ENCODE results near the gene DCTN1. TPM values are rescaled to one million over a fixed set of nuclear protein-coding genes. Genes with fewer than 3 reads are reported as not detected.

DCTN1 gene
- total RNA-seq, 4 donors from 2014 or later: 78.7 to 131 (median 100) TPM

DNA sequence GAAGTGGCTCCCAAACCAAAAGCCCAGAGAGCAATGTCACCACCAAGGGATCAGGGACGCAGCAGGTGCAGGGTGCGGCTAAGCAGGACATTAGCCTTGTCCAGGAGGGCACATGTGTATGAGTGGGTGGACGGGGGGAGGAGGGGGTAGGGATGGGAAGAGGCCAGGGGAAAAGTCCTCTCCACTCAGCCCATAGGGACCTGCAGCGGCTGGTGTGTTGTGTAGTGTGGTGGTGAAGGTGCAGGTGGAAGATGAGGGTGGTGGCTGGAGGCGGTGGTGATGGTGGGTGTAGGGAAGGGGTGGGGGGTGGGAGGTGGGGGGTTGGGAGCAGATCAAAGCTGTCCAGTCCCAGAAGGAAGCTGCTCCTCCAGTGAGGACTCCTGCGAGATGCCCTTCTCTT lies 37.7 kb upstream of the DCTN1 start:
- TF ChIP-seq, protein P1, sequence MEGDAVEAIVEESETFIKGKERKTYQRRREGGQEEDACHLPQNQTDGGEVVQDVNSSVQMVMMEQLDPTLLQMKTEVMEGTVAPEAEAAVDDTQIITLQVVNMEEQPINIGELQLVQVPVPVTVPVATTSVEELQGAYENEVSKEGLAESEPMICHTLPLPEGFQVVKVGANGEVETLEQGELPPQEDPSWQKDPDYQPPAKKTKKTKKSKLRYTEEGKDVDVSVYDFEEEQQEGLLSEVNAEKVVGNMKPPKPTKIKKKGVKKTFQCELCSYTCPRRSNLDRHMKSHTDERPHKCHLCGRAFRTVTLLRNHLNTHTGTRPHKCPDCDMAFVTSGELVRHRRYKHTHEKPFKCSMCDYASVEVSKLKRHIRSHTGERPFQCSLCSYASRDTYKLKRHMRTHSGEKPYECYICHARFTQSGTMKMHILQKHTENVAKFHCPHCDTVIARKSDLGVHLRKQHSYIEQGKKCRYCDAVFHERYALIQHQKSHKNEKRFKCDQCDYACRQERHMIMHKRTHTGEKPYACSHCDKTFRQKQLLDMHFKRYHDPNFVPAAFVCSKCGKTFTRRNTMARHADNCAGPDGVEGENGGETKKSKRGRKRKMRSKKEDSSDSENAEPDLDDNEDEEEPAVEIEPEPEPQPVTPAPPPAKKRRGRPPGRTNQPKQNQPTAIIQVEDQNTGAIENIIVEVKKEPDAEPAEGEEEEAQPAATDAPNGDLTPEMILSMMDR (IDR thresholded peaks at IDR 0.05; ENCODE audit: low read depth): no peak

DNA sequence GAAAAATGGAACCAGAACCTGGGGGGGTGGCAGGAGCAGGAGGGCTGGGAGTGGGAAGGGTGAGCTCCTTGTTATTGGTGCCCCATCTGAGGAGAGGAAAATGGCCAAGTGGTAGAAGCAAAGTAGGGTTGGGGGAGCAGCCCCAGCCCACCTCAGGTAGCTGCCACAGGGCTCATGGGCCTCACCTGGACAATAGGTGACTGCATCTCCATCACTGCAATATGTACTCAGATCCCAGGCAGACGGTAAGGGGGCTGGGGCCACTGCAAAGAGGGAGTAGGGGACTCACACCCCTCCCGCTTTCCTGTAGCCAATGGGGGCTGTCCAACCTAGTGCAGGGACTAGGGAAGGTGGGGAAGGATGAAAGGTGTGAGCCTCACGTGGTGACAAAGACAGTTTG lies 37.1 kb upstream of the DCTN1 start:
- TF ChIP-seq, protein P1 (IDR thresholded peaks at IDR 0.05; ENCODE audit: low read depth): no peak

DNA sequence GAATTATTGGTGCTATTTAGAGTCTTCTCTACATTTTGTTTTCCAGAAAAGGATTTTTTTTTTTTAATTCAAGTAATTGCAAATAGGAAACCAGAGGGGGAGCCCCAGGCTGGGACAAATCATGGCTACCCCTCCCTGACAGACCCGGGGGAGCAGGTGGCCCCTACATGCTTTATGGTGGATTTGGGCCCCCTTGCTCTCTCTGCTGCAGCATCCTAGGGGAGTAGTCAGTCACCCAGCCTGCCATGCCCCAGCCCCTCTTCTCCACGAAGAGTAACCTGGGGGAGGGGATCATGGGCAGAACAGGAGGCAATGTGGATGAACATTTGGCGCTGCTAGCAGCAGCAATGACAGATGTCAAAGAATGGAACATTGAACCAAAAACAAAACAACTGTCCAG lies 36.7 kb upstream of the DCTN1 start:
- TF ChIP-seq, protein P1 (IDR thresholded peaks at IDR 0.05; ENCODE audit: low read depth): no peak

DNA sequence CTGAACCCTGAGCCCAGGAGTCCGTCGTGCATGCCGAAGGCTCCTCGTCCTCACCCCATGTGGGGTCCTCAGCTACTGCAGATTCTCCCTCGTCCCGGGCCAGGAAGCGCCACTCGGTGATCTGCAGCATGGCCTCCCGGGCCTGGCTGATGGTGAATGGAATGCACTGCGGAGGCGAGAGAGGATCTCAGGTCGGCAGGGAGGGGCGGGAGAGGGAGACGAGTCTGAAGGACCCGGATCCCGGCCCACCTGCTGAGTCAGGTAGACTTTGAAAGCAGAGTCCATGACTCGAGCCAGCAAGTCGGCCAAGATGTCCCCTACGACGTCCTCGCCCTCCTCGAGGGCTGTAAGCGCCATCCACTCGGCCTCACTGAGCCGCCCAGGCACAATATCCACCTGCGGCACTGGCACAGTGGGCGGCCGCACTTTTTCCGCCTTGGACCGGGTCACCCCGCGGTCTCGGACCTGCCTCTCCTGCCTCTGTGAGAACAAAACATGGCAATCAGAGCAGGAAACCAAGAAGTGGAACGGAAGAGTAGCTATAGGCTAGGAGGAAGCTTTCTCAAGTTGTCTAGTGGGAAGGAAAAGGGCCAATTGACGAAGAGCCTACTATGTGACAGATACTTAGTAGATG lies 35.8 kb upstream of the DCTN1 start:
- TF ChIP-seq, protein P1 (IDR thresholded peaks at IDR 0.05; ENCODE audit: low read depth): no peak

DNA sequence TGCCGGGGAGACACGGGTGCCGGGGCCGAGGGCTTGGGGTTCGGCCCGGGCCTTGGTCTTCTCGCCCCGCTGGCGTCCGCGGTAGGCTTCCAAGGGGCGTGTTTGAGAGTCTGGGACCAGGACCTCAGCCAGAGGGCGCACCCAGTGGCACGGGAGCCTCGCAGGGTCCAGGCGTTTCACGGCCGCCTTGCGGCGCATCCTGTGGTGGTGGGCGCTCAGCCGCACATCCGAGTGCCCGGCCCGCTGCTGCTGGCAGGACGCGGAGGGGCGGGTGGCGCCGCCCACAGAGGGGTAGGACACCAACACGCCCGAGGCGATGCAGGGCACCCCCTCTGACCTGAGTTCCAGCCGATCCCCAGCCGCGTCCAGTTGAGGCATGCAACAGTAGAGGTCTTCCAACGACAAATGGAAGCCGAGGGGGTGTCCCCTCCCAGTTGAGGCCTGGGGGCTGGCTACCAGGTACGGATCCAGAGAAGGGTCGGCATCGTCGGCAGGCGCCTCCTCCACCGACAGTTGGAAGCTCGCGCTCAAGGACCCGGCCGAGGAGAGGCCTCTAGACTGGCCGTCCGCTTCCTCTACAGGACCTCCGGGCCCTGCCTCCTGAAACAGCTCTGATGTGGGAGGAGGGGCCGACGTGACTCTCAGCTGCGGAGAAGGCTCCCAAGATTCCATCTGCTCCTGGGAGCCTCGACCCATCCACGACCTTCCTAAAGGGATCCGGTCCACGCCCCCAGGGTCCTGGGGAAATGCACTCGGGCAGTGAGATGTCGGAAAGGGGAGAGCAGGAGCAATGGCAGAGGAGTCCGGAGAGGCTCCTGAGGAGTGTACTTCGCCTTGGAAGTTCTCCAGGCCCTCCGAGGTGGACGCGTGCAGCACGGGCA lies 35.0 kb upstream of the DCTN1 start:
- TF ChIP-seq, protein P1 (IDR thresholded peaks at IDR 0.05; ENCODE audit: low read depth): no peak

DNA sequence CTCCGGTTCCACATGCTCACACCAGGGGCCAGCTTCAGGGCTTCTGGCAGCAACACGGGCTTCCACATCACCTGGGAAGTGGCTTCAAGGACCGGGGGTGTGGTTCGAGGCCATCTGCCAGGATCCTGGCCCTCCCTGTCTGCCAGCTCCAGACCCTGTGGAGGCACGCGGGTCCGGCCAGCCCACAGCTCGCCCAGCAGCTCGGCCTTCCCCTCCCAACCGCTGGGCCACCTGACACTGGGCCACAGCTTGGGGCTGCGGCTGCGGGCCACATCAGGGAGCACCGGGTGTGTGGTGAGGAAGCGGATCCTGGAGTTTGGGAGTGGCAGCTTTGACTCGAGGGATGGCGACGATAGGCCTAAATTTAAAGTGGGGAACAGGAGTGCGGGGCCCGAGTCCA lies 34.3 kb upstream of the DCTN1 start:
- TF ChIP-seq, protein P1 (IDR thresholded peaks at IDR 0.05; ENCODE audit: low read depth): no peak

DNA sequence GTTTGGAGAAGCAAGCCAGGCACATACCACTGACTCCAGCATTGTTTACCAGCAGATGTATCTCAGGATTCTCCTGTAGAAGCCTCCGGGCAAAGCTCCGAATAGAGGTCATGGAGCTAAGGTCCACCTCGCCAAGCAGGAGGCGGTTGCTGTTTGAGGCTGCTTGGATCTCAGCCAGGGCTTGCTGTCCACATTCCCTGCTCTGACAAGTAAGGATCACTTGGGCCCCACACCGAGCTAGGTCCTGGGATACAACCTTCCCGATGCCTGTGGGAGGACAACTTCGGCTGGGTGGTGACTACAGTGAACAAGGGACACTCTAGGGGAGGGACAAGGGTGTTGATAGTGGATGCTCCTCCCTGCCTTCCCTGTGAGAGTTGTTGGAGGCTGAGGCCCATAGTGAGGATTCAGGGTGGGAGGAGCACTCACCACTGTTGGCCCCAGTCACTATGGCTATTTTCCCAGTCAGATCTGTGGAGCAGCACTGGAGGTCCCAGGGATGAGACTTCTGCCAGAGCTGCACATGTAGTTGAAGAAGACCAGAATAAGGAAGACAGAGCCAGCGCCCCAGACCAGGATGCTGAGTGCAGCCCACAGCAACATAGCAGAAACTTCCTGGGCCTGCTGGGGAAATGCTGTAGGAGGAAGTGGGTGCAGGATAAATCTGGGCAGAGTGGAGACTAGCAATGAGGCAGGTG lies 33.0 kb upstream of the DCTN1 start:
- TF ChIP-seq, protein P1 (IDR thresholded peaks at IDR 0.05; ENCODE audit: low read depth): no peak
